IMR-90 (cell line): ENCODE data around the gene PI4KA. TPM values are rescaled to one million over a fixed set of nuclear protein-coding genes. Genes with fewer than 3 reads are reported as not detected.
A peak's percentile ranks its signal among the peaks of the same experiment; 100 is the strongest.

Experiments
- ATAC-seq: fragments of 200-7000 bp; cut with Tn5 transposase; 2 replicates; pipeline ENCODE4 v1.9.1; 2020; ENCODE audit warnings: low read depth, mild to moderate bottlenecking, moderate library complexity
- BruUV-seq: library from RNA; stranded (reverse); fragments of 400-500 nt; replicated peaks from 2 replicates; lab custom pipeline; 2021; lab: Mats Ljungman, UMichigan
- CTCF ChIA-PET: fragments of 300-600 bp; formaldehyde crosslinking; extraction: SDS; loops from one replicate; lab custom pipeline; 2021; ENCODE audit warnings: antibody characterized with exemption; lab: Yijun Ruan, JAX
- POLR2A ChIA-PET: fragments of 300-600 bp; sonication (Branson Sonifier 250); formaldehyde crosslinking; loops from one replicate; lab custom pipeline; 2022; ENCODE audit warnings: antibody characterized with exemption; ENCODE audit not compliant: unreplicated experiment; lab: Charles Lee
- DNase-seq: peaks from one replicate; pipeline ENCODE4 v3.0.0; 2013
- H2AFZ ChIP-seq: replicated peaks from 2 replicates; pipeline ENCODE3; 2013; ENCODE audit warnings: low read length, mild to moderate bottlenecking; ENCODE audit not compliant: poor library complexity
- H2AK5ac ChIP-seq: 2 replicates; pipeline ENCODE4 v1.6.1; 2013; ENCODE audit warnings: low read depth, low read length, inconsistent platforms
- H2AK9ac ChIP-seq: replicated peaks from 2 replicates; pipeline ENCODE3; 2013; ENCODE audit warnings: mild to moderate bottlenecking, low read depth, low read length, moderate library complexity; ENCODE audit not compliant: poor library complexity
- H2BK120ac ChIP-seq: 2 replicates; pipeline ENCODE4 v1.6.1; 2013; ENCODE audit warnings: low read depth, low read length, inconsistent platforms
- H2BK15ac ChIP-seq: 3 replicates; pipeline ENCODE4 v1.6.1; 2013; ENCODE audit warnings: low read depth, low read length, inconsistent platforms
- H2BK20ac ChIP-seq: 2 replicates; pipeline ENCODE4 v1.6.1; 2013; ENCODE audit warnings: low read depth, mild to moderate bottlenecking, inconsistent platforms, low read length, moderate library complexity
- H2BK5ac ChIP-seq: 2 replicates; pipeline ENCODE4 v1.6.1; 2013; ENCODE audit warnings: mild to moderate bottlenecking, low read depth, low read length, inconsistent platforms; ENCODE audit not compliant: poor library complexity, severe bottlenecking
- H3K14ac ChIP-seq: replicated peaks from 2 replicates; pipeline ENCODE4 v1.6.1; 2013; ENCODE audit warnings: low read depth, low read length, inconsistent platforms
- H3K18ac ChIP-seq: 2 replicates; pipeline ENCODE4 v1.6.1; 2013; ENCODE audit warnings: low read depth, low read length, control low read depth
- H3K23ac ChIP-seq: 2 replicates; pipeline ENCODE4 v1.6.1; 2013; ENCODE audit warnings: low read depth, low read length, inconsistent platforms
- H3K27ac ChIP-seq: 2 replicates; pipeline ENCODE4 v1.5.1; 2013; ENCODE audit warnings: mild to moderate bottlenecking, control low read depth, low read length; ENCODE audit not compliant: insufficient read depth
- H3K27me3 ChIP-seq: 2 replicates; pipeline ENCODE4 v1.6.1; 2013; ENCODE audit warnings: low read length; ENCODE audit not compliant: control insufficient read depth, insufficient read depth
- H3K36me3 ChIP-seq: 2 replicates; pipeline ENCODE4 v1.6.1; 2013; ENCODE audit warnings: low read length, mixed read lengths; ENCODE audit not compliant: control insufficient read depth, insufficient read depth
- H3K4ac ChIP-seq: 2 replicates; pipeline ENCODE4 v1.6.1; 2013; ENCODE audit warnings: low read depth, low read length, inconsistent platforms
- H3K4me1 ChIP-seq: 2 replicates; pipeline ENCODE4 v1.6.1; 2013; ENCODE audit warnings: low read length, mixed read lengths; ENCODE audit not compliant: control insufficient read depth, insufficient read depth
- H3K4me2 ChIP-seq: 2 replicates; pipeline ENCODE4 v1.6.1; 2013; ENCODE audit warnings: low read depth, mild to moderate bottlenecking, control low read depth, low read length, moderate library complexity
- H3K4me3 ChIP-seq: 2 replicates; pipeline ENCODE4 v1.5.1; 2013; ENCODE audit warnings: low read depth, mild to moderate bottlenecking, control low read depth, low read length, moderate library complexity; ENCODE audit not compliant: insufficient read depth
- H3K56ac ChIP-seq: 2 replicates; pipeline ENCODE4 v1.6.1; 2013; ENCODE audit warnings: low read length, inconsistent platforms; ENCODE audit not compliant: insufficient read depth; ENCODE audit errors: extremely low read depth
- H3K79me1 ChIP-seq, 2 experiments: 2 replicates each; pipeline ENCODE4 v1.6.1; 2013; ENCODE audit warnings: low read length in 2 of 2, inconsistent platforms in 1 of 2, low read depth in 1 of 2
- H3K9ac ChIP-seq: 2 replicates; pipeline ENCODE4 v1.6.1; 2013; ENCODE audit warnings: low read depth, low read length, control low read depth
- H3K9me1 ChIP-seq: 2 replicates; pipeline ENCODE4 v1.6.1; 2013; ENCODE audit warnings: low read length, inconsistent platforms; ENCODE audit not compliant: insufficient read depth
- H3K9me3 ChIP-seq: 2 replicates; pipeline ENCODE4 v1.6.1; 2013; ENCODE audit warnings: low read length; ENCODE audit not compliant: control insufficient read depth, insufficient read depth
- H4K20me1 ChIP-seq: 2 replicates; pipeline ENCODE4 v1.6.1; 2013; ENCODE audit warnings: low read length, inconsistent platforms; ENCODE audit not compliant: insufficient read depth
- H4K5ac ChIP-seq: 2 replicates; pipeline ENCODE4 v1.6.1; 2013; ENCODE audit warnings: mild to moderate bottlenecking, low read depth, low read length, control low read depth
- H4K8ac ChIP-seq, 2 experiments: 2 replicates each; pipeline ENCODE4 v1.6.1; 2013; ENCODE audit warnings: low read depth in 2 of 2, low read length in 2 of 2, control low read depth in 1 of 2, inconsistent platforms in 1 of 2
- H4K91ac ChIP-seq: 2 replicates; pipeline ENCODE4 v1.6.1; 2013; ENCODE audit warnings: low read depth, low read length, inconsistent platforms; ENCODE audit not compliant: insufficient read depth
- BHLHE40 ChIP-seq: fragments of 150-350 bp; IDR thresholded peaks from 2 replicates; pipeline ENCODE4 v1.6.1; 2016; ENCODE audit warnings: mild to moderate bottlenecking, low read depth, low read length
- CEBPB ChIP-seq: IDR thresholded peaks from 2 replicates; pipeline ENCODE4 v1.6.1; 2012; ENCODE audit warnings: low read depth, low read length, improper control_type of control experiment
- CHD1 ChIP-seq: IDR thresholded peaks from 2 replicates; pipeline ENCODE4 v1.6.1; 2012; ENCODE audit warnings: low read depth, low read length, improper control_type of control experiment
- FOS ChIP-seq: fragments of 150-350 bp; IDR thresholded peaks from 2 replicates; pipeline ENCODE4 v1.6.1; 2016; ENCODE audit warnings: low read depth, low read length
- MAFK ChIP-seq: IDR thresholded peaks from 2 replicates; pipeline ENCODE4 v1.6.1; 2012; ENCODE audit warnings: low read depth, low read length, improper control_type of control experiment
- MAZ ChIP-seq: IDR thresholded peaks from 2 replicates; pipeline ENCODE4 v1.6.1; 2012; ENCODE audit warnings: low read depth, mild to moderate bottlenecking, low read length, improper control_type of control experiment, moderate library complexity, borderline replicate concordance
- MXI1 ChIP-seq: IDR thresholded peaks from 2 replicates; pipeline ENCODE4 v1.6.1; 2012; ENCODE audit warnings: low read depth, mild to moderate bottlenecking, low read length, moderate library complexity, borderline replicate concordance
- NFE2L2 ChIP-seq: fragments of 150-350 bp; IDR thresholded peaks from 2 replicates; pipeline ENCODE4 v1.6.1; 2016; ENCODE audit warnings: low read depth, mild to moderate bottlenecking, low read length
- POLR2A ChIP-seq: IDR thresholded peaks from 2 replicates; pipeline ENCODE4 v1.6.1; 2012; ENCODE audit warnings: mild to moderate bottlenecking, low read depth, low read length
- RAD21 ChIP-seq: IDR thresholded peaks from 2 replicates; pipeline ENCODE4 v1.6.1; 2012; ENCODE audit warnings: low read length, improper control_type of control experiment
- RCOR1 ChIP-seq: IDR thresholded peaks from 2 replicates; pipeline ENCODE4 v1.6.1; 2012; ENCODE audit warnings: mild to moderate bottlenecking, low read length, improper control_type of control experiment; ENCODE audit not compliant: insufficient replicate concordance
- RFX5 ChIP-seq: IDR thresholded peaks from 2 replicates; pipeline ENCODE4 v1.8.0; 2012; ENCODE audit warnings: low read depth, mild to moderate bottlenecking, low read length, moderate library complexity
- SMC3 ChIP-seq: fragments of 150-350 bp; IDR thresholded peaks from 2 replicates; pipeline ENCODE4 v1.6.1; 2016; ENCODE audit warnings: low read depth, mild to moderate bottlenecking, antibody characterized with exemption, low read length, moderate library complexity
- WGBS, 2 experiments: methylation state at CpG; one replicate each; pipeline versions ENCODE4 v1.1.5 to v1.1.7; 2013; ENCODE audit warnings: missing lambda C conversion rate in 2 of 2; ENCODE audit not compliant: insufficient read length in 1 of 2; ENCODE audit errors: extremely low coverage in 2 of 2; 5-methylcytosine and 5-hydroxymethylcytosine counted together
- dilution Hi-C: fragments of 300-500 bp; cut with HindIII; formaldehyde crosslinking; loops from one replicate; pipeline ENCODE4 v1.14.3; 2018; ENCODE audit warnings: low sequenced_read_pairs; ENCODE audit not compliant: unreplicated experiment
- in situ Hi-C: fragments of 300-500 bp; cut with MboI; formaldehyde crosslinking; loops from 3 replicates; pipeline ENCODE4 v1.14.3; 2019; ENCODE audit warnings: low sequenced_read_pairs, inconsistent platforms, mixed read lengths
- intact Hi-C: fragments of 100-400 bp; cut with micrococcal nuclease; formaldehyde crosslinking; loops from 2 replicates; pipeline ENCODE4 v1.10.0; 2022
- polyA plus RNA-seq, 3 experiments: library from polyadenylated mRNA; depleted of rRNA; stranded (reverse); fragments of >200 nt; gene quantifications; 2 replicates each; pipeline ENCODE4 v1.2.3, GENCODE V29; 2012; ENCODE audit warnings: low replicate concordance in 1 of 3
- total RNA-seq: library from RNA; depleted of rRNA; stranded (reverse); fragments of >200 nt; gene quantifications from 2 replicates; pipeline ENCODE4 v1.2.3, GENCODE V29; 2012
- TF ChIP-seq, protein P1 (sequence below): fragments of 150-350 bp; IDR thresholded peaks from 2 replicates; pipeline ENCODE4 v1.6.1; 2016; ENCODE audit warnings: low read depth, mild to moderate bottlenecking, low read length, moderate library complexity, borderline replicate concordance
- TF ChIP-seq, protein P2 (sequence below): conservative IDR thresholded peaks from 2 replicates; pipeline ENCODE4 v1.5.1; 2012; ENCODE audit warnings: mild to moderate bottlenecking, low read depth, low read length, improper control_type of control experiment
- TF ChIP-seq, protein P3 (sequence below): fragments of 150-350 bp; IDR thresholded peaks from 2 replicates; pipeline ENCODE4 v1.6.1; 2017; ENCODE audit warnings: mild to moderate bottlenecking, antibody characterized with exemption, low read length, low read depth

Gene PI4KA
- total and polyA plus RNA-seq, 2 of the 4 experiments (the other 2 are of a cell fraction): 16.8 to 35.5 TPM

- H2BK5ac ChIP-seq: peak overlapping the region; percentile 33
- H4K5ac ChIP-seq: 0 out of 2 replicates have a peak overlapping the region, but pooled peaks have one; percentile 15
- H3K27me3 ChIP-seq: no peaks in the 10 kb centered on the region
- H3K18ac ChIP-seq: peak overlapping the region; percentile 67
- POLR2A ChIA-PET: no interaction called here
- BruUV-seq: no TSS peak
- H2AK5ac ChIP-seq: no peak overlapping the region
- H2BK15ac ChIP-seq: 0 out of 3 replicates have a peak overlapping the region, but pooled peaks have one; percentile 23
- H3K36me3 ChIP-seq: no peaks in the 10 kb centered on the region
- H4K91ac ChIP-seq: no peak overlapping the region; the same call in 1 of the 2 replicates
- TF ChIP-seq MAFK (no peak), CEBPB (no peak), FOS (no peak), CHD1 (no peak), POLR2A (no peak), SMC3 (no peak), NFE2L2 (no peak), MAZ (no peak), RFX5 (no peak), RCOR1 (no peak), BHLHE40 (no peak), MXI1 (no peak), RAD21 (no peak)
- TF ChIP-seq, protein P1, sequence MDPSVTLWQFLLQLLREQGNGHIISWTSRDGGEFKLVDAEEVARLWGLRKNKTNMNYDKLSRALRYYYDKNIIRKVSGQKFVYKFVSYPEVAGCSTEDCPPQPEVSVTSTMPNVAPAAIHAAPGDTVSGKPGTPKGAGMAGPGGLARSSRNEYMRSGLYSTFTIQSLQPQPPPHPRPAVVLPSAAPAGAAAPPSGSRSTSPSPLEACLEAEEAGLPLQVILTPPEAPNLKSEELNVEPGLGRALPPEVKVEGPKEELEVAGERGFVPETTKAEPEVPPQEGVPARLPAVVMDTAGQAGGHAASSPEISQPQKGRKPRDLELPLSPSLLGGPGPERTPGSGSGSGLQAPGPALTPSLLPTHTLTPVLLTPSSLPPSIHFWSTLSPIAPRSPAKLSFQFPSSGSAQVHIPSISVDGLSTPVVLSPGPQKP: no peak
- TF ChIP-seq, protein P2, sequence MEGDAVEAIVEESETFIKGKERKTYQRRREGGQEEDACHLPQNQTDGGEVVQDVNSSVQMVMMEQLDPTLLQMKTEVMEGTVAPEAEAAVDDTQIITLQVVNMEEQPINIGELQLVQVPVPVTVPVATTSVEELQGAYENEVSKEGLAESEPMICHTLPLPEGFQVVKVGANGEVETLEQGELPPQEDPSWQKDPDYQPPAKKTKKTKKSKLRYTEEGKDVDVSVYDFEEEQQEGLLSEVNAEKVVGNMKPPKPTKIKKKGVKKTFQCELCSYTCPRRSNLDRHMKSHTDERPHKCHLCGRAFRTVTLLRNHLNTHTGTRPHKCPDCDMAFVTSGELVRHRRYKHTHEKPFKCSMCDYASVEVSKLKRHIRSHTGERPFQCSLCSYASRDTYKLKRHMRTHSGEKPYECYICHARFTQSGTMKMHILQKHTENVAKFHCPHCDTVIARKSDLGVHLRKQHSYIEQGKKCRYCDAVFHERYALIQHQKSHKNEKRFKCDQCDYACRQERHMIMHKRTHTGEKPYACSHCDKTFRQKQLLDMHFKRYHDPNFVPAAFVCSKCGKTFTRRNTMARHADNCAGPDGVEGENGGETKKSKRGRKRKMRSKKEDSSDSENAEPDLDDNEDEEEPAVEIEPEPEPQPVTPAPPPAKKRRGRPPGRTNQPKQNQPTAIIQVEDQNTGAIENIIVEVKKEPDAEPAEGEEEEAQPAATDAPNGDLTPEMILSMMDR: no peak
- TF ChIP-seq, protein P3, sequence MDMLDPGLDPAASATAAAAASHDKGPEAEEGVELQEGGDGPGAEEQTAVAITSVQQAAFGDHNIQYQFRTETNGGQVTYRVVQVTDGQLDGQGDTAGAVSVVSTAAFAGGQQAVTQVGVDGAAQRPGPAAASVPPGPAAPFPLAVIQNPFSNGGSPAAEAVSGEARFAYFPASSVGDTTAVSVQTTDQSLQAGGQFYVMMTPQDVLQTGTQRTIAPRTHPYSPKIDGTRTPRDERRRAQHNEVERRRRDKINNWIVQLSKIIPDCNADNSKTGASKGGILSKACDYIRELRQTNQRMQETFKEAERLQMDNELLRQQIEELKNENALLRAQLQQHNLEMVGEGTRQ: no peak
- no peak overlapping the region for H3K4me3 ChIP-seq
- peak overlapping the region; percentile 35; the same call in 1 of the 2 replicates for H3K4ac ChIP-seq
- CTCF ChIA-PET: interaction anchor here (0.6 to 2.0 kb wide), 3 partner anchors 12 to 39 kb away, joined by 4 to 9 read pairs (median 7); partner anchors contain the start of gene CRKL
- H2BK120ac ChIP-seq: peak overlapping the region; percentile 48; the same call in 1 of the 2 replicates
- H3K23ac ChIP-seq: no peak overlapping the region
- in situ Hi-C loops (no loop called here), dilution Hi-C loops (no loop called here), intact Hi-C loops (no loop called here)
- no peaks in the 10 kb centered on the region for H4K20me1 ChIP-seq
- H3K9ac ChIP-seq: no peak overlapping the region
- no peak overlapping the region; the same call in 1 of the 2 replicates for H3K14ac ChIP-seq
- DNase-seq (no peak), ATAC-seq (peak; percentile 10; the same call in 1 of the 2 replicates)
- H3K4me1 ChIP-seq: peaks cover 10% of the 10 kb centered on the region
- H3K9me1 ChIP-seq: 0 out of 2 replicates have a peak, but pooled peaks cover 10% of the 10 kb centered on the region
- no peak overlapping the region for H2AFZ ChIP-seq
- WGBS, 2 experiments: no CpG with 5 or more reads among the region's 3 CpGs
- peak overlapping the region; percentile 24; the same call in 1 of the 2 replicates for H2BK20ac ChIP-seq
- H4K8ac ChIP-seq: peak overlapping the region in 1 of 2 experiments; percentile 13; a peak in 1 of 4 replicates
- H3K56ac ChIP-seq: no peak overlapping the region
- H3K79me1 ChIP-seq: 0 out of 4 replicates have a peak, but pooled peaks cover 0 to 2% of the 10 kb centered on the region in 2 experiments
- no peak overlapping the region; the same call in 1 of the 2 replicates for H3K4me2 ChIP-seq
- peak overlapping the region; percentile 48; the same call in 1 of the 2 replicates for H3K27ac ChIP-seq
- H3K9me3 ChIP-seq: no peaks in the 10 kb centered on the region
- no peak overlapping the region for H2AK9ac ChIP-seq
Measured at GRCh38 chr22:20904980-20905355, 46.4 kb upstream of the PI4KA start.
